Measurements from ENCODE around the gene GRM7. TPM values are rescaled to one million over a fixed set of nuclear protein-coding genes. Genes with fewer than 3 reads are reported as not detected.

GRM7 gene
- total RNA-seq, 1 experiment from 2014 or later: not detected

GRCh38 chr3:7574435-7574834, 713.5 kb downstream of the GRM7 start:
- Histone ChIP-seq H3K4me2 (ENCODE audit: low read length) (no peak overlapping the region), H3K4me1 (ENCODE audit: control insufficient read depth in 1 of 2, insufficient read depth in 2 of 2, low read length in 2 of 2) (no peaks in the 10 kb centered on the region), H3K36me3 (ENCODE audit: control insufficient read depth in 1 of 2, insufficient read depth in 2 of 2, low read length in 2 of 2) (no peaks in the 10 kb centered on the region), H3K27ac (ENCODE audit: low read depth, low read length) (no peak overlapping the region), H3K9me2 (ENCODE audit: insufficient read depth) (no peaks in the 10 kb centered on the region), H3K79me2 (ENCODE audit: insufficient read depth, low read length) (no peaks in the 10 kb centered on the region), H3K27me3 (ENCODE audit: insufficient read depth, low read length) (no peaks in the 10 kb centered on the region), H4K20me1 (ENCODE audit: insufficient read depth) (no peaks in the 10 kb centered on the region), H3K4me3 (replicated peaks in 1 of 2; ENCODE audit: low read depth in 1 of 2, low read length in 2 of 2) (no peak overlapping the region), H3K9ac (ENCODE audit: low read length) (no peak overlapping the region), H2AFZ (ENCODE audit: low read depth, low read length, poor library complexity, severe bottlenecking) (no peak overlapping the region), H3K9me3 (ENCODE audit: control insufficient read depth in 1 of 2, insufficient read depth in 1 of 2, low read depth in 1 of 2, low read length in 2 of 2) (no peaks in the 10 kb centered on the region)
- CTCF ChIA-PET: no interaction called here
- ATAC-seq (no peak), DNase-seq (ENCODE audit: low read depth, low spot score) (no peak)
- TF ChIP-seq MAX (IDR thresholded peaks at IDR 0.05) (no peak), RAD21 (IDR thresholded peaks at IDR 0.05; ENCODE audit: low read depth) (no peak), ELF1 (IDR thresholded peaks at IDR 0.05; ENCODE audit: borderline replicate concordance, low read depth) (no peak), ZFX (IDR thresholded peaks at IDR 0.05) (no peak), EZH2 (IDR thresholded peaks at IDR 0.05) (no peak), REST (IDR thresholded peaks at IDR 0.05; ENCODE audit: low read depth) (no peak), CBX3 (IDR thresholded peaks at IDR 0.05; ENCODE audit: low read depth) (no peak), SIN3A (IDR thresholded peaks at IDR 0.05; ENCODE audit: low read depth) (no peak), TCF7L2 (IDR thresholded peaks at IDR 0.05; ENCODE audit: borderline replicate concordance, extremely low read depth, insufficient read depth, insufficient read length) (no peak), CTCF (IDR thresholded peaks at IDR 0.05 in 2 of 3, conservative IDR thresholded peaks at IDR 0.05 in 1 of 3; ENCODE audit: borderline replicate concordance in 1 of 3, insufficient read depth in 1 of 3, low read depth in 2 of 3, low read length in 2 of 3) (no peak), SP1 (IDR thresholded peaks at IDR 0.05; ENCODE audit: low read depth) (no peak), ZNF274 (IDR thresholded peaks at IDR 0.05; ENCODE audit: low read depth, low read length) (no peak)
- intact Hi-C loops (cut with micrococcal nuclease): no loop called here
- POLR2A ChIA-PET: interaction anchor here (0.6 kb wide), 1 partner anchor 16 kb away, joined by 3 read pairs; no protein-coding TSS in a partner anchor
- no TSS peak for BruUV-seq (replicated peaks)
- RAD21 ChIA-PET (ENCODE audit: low non-redundant PET in 1 of 2, low total read pairs in 2 of 2, uncharacterized antibody in 2 of 2, unreplicated experiment in 2 of 2): no interaction called here
